Measurements from ENCODE around the gene SLC44A1.

DNA sequence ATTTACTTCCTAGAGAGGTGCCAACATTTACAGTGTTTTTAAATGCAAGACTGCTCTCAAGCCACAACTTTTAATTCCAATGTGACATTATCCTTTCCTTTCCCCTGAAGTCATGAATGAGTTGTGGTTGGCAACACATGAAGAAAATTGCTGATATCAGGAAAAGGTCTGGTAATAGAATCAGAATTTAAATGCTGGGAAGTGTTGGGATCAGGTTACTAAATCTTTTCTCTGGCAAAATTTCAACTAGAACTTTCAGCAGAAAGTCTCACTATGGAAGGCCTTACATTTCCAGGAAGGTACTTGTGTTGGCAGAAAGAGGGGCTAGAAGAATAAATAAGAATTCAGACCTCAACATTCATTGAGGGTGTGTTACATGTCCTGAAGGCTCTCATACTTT lies 10.6 kb upstream of the SLC44A1 start:
- TF ChIP-seq EZH2 (IDR thresholded peaks at IDR 0.05; ENCODE audit: insufficient read depth, poor library complexity, severe bottlenecking) = no peak
- TF ChIP-seq EZH2phosphoT487 (IDR thresholded peaks at IDR 0.05; ENCODE audit: insufficient read depth, low read depth) = no peak

Data from GM23248 (cell line).